GM21717 (cell line): Measurements from ENCODE around the gene INSIG1.

Source experiments
- ATAC-seq: cut with Tn5 transposase; IDR thresholded peaks from one replicate; pipeline ENCODE4 v1.9.1; 2021; ENCODE audit warnings: mild to moderate bottlenecking, moderate library complexity; ENCODE audit not compliant: unreplicated experiment

Gene INSIG1

GRCh38 chr7:155299535-155300202, 2.0 kb downstream of the INSIG1 start:
- no peak for ATAC-seq

DNA sequence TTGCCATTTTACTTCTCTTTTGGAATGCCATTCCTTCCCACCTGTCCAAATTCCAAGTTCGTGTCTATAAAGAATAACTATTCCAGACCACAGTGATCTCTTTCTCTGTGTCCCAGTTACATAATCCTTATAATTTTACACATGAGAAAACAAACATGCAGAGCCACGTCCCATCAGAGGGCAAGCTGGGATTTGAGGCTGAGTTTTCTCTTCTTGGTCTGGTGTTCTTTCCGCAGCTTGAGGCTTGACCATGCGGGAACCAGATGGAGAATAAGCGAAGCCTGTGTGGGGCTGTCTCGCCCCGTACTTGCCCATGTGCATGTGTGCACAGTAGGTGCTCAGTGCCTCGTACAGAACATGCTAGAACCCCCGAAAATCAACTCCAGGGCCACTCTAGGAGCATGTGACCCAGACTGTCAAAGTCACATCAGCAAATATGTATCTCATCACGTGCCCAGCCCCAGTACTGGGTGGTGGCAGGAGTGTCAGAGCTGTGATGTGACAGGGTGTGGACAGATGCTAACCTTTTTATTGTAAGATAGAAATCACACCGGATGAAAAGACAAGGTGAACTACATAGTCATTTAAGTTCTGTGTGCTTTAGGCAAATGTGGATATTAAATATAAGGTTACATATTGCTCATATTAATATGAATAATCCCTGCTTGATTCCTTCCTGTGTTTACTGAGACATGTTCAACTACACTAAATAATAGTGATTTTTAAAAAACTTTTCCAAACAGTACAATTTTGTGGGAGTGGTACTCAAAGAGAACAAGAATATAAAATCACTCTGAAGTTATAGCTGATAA, 3.2 kb downstream of the INSIG1 start:
- no peak for ATAC-seq

GRCh38 chr7:155303039-155303593, 5.4 kb downstream of the INSIG1 start:
- ATAC-seq: no peak

GRCh38 chr7:155303897-155304296, 6.2 kb downstream of the INSIG1 start:
- no peak for ATAC-seq

GRCh38 chr7:155305231-155305904, 7.7 kb downstream of the INSIG1 start:
- no peak for ATAC-seq

DNA sequence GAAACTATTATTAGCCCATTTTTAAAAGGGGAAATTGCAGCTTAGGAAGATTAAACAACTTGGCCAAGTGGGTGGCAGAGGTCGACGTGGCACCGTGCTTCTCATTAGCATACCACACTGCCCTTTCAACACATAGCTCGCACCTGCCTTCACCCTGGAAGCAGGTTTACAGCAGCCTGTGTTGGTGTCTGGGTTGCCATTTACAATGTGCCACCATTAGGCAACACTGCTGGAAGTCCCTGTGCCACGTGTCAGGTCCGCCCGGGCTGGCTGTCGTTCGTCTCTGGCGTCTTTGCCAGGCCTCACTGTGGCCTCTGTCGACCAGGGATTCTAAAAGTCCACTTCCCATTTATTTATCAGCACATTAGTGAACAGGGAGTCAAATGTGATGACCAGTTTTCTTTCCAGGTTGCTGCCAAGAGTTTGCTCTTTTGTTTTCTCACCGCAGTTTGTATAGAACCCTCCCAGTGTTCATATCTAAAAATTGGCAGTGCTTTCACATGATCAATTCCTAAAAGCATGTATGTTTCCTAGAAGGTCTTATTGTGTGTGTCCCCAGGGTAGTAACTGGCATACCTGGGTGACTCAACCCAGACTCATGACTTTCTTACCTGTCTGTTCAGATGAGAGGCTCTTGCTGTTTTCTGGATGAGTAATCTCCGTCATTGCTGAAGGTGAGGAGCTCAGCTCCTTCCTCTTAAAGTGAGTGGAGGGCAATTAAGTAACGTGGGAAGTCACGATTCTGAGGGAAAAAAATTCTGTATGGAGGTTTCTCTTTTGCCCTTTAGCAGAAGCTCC, 9.2 kb downstream of the INSIG1 start:
- ATAC-seq: no peak

GRCh38 chr7:155308330-155309020, 10.8 kb downstream of the INSIG1 start:
- no peak for ATAC-seq

DNA sequence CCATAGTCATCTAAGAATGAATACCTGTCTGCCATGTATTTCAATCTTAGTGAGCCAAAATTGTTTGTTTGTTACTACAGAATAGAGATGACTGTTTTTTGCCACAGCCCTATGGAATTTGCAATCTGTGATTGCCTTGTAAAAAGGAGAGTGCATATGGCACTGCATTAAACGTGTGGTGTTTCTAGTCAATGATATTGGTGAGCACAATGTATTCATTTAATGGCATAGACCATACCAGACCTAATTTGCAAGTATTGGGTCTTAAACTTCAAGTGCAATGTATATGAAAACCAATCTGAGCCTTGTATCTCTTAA, 11.3 kb downstream of the INSIG1 start:
- ATAC-seq: no peak

- ATAC-seq: no peak
Observed at GRCh38 chr7:155310425-155311114, 12.9 kb downstream of the INSIG1 start.

DNA sequence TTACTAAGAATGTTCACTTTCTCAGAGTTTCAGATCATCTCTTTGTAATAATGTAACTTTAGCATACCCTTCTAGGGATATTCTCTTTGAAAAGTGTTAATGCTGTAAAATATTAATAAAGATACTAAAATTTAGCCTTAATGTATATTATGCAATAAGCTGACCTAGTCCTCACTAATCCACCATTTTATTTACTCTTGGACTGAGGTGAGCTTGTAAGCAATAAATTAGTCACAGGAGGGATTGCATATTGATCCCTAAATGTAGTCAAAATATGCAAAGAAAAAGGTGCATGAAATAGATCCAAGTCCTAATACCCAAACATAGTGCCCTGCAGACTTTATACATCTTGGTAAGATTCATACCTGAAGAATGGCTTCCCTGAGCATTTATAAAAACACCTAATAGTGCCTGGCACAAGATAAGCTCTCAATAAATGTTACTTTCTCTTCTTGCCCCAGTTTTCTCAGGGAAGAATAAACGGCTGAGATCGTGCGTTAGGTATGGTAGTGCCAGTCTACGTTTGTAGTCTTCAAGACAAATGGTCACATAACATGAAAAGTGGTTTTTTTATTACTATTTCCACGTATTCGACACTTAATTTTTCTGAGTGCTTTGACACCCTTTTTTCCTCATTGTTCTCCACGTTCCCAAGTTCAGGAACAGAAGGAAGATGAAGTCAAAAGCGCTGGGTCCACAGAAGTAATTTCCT, 14.3 kb downstream of the INSIG1 start:
- no peak for ATAC-seq

DNA sequence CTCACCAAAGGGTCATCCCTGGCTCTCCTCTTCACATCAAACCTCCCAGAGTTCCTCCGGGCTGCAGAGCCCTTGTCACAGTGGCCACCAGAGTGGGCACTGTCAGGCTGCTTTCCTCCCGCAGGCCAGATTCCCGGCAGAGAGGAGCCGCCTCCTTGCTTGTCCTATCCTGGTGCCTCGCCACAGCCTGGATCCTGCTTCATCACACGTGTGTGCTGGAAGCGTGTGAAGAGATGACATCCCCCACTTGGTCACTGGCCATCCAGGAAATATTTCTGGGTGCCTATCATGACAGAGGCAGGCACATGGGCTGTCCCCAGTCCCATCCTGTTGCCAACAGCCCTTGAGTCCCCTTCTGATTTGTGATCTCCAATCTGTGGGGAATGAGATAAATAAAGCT, 15.0 kb downstream of the INSIG1 start:
- ATAC-seq: no peak

- no peak for ATAC-seq
Observed at GRCh38 chr7:155313096-155313495, 15.4 kb downstream of the INSIG1 start.

- no peak for ATAC-seq
Observed at GRCh38 chr7:155315977-155316376, 18.3 kb downstream of the INSIG1 start.

GRCh38 chr7:155316427-155317113, 18.9 kb downstream of the INSIG1 start:
- no peak for ATAC-seq

DNA sequence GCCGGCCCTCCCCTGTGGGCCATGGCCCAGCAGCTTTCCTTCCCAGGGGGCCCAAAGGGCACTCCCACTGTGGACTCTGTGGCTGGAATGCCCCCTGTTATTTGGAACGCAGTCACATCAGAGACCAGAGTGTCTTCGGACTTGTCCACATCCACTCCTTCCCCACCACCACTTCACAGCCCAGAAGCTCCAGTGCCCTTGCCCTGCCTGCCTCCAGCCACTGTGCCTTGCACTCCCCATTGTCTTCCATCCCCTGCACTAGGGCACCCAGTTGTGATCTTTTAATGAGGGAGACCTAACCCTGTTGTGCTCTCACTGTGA, 19.4 kb downstream of the INSIG1 start:
- ATAC-seq: no peak

DNA sequence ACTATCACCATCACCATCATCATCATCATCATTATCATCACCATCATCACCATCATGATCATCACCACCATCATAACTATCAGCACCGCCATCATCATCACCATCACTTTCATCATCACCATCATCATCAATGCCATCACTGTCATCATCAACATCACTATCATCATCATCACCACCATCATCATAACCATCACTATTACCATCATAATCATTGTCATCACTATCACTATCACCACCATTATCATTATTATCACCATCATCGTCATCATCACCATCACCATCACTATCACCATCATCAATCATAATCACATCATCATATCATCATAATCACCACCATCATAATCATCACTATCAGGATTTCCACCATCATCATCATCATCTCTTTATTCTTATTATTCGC, 20.6 kb downstream of the INSIG1 start:
- no peak for ATAC-seq

DNA sequence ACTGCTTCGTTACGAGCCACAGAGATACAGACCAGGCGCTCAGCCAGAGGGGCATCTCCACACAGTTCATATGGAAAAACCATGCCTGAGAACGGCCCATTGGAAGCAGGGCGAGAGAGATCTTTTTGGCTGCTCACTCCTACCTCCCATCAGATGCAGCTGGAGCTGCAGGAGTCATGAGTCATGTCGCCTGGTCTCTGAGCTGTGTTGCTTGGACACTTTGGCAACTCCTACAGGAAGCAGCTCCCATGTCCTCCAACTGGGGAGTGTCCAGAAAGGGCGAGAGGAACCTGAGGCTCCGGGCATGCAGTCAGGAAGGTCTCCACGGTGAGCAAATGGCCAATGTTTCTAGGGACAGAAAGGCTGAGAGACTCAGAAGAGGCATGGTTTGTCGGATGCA, 24.9 kb downstream of the INSIG1 start:
- no peak for ATAC-seq

DNA sequence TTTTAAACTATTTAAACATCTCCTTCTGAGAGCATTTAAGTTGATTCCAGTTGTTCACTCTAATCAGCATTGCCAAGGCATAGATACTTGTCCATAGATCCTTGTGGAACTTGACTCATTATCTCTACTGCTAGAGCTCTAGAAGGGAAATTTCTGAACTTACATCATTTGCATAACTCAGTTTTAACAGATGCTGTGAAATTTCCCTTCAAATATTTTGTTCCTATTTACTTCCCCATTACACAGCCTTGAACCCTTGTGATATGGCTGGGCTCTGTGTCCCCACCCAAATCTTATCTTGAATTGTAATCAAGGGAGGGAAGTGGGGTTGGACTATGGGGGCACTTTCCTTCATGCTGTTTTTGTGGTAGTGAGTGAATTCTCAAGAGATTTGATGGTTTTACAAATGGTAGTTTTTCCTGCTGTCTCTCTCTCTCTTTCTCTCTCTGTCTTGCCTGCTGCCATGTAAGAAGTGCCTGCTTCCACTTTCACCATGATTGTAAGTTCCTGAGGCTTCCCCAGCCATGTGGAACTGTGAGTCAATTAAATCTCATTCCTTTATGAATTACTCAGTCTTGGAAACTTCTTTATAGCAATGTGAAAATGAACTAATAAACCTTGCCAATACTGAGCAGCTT, 25.4 kb downstream of the INSIG1 start:
- no peak for ATAC-seq
